Measurements from ENCODE around the gene SPNS3.

Gene SPNS3

GRCh38 chr17:4531988-4532736 lies 98.4 kb downstream of the SPNS3 start:
- DNase-seq, result no peak

GRCh38 chr17:4532860-4533522 lies 99.3 kb downstream of the SPNS3 start:
- no peak for DNase-seq

- no peak for DNase-seq
Observed at GRCh38 chr17:4533523-4534504, 100.1 kb downstream of the SPNS3 start.

- no peak for DNase-seq
Observed at GRCh38 chr17:4534515-4534914, 100.8 kb downstream of the SPNS3 start.

- DNase-seq, result no peak
Observed at GRCh38 chr17:4534928-4535666, 101.4 kb downstream of the SPNS3 start.

- no peak for DNase-seq
Observed at GRCh38 chr17:4535667-4536258, 102.0 kb downstream of the SPNS3 start.

- no peak for DNase-seq
Observed at GRCh38 chr17:4536259-4536741, 102.6 kb downstream of the SPNS3 start.

GRCh38 chr17:4536742-4537411 lies 103.1 kb downstream of the SPNS3 start:
- DNase-seq, result no peak
